GM19463 (cell line): ENCODE data around the gene ROBO1.

Experiments used
- ATAC-seq: cut with Tn5 transposase; IDR thresholded peaks from one replicate; pipeline ENCODE4 v1.9.1; 2021; ENCODE audit warnings: mild to moderate bottlenecking, moderate library complexity; ENCODE audit not compliant: unreplicated experiment

The ROBO1 gene

DNA sequence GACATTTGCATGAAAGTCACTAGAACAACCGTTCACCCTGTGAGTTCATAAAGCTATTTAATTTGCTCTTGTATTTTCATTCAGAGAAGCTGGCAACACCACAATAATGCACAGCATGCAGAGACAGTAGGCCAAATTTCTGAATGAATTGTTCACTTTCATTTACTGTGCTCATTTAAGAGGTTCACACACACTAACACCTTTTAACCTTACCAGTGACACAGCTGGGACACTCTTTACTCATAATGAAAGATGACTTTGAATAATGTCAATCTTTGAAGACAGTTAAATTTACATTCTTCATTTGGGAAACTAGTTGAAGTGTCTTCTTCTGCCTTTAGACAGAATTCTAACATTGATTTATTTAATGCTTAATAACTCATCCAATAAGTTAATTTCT lies 95.7 kb downstream of the ROBO1 start:
- ATAC-seq, result no peak

DNA sequence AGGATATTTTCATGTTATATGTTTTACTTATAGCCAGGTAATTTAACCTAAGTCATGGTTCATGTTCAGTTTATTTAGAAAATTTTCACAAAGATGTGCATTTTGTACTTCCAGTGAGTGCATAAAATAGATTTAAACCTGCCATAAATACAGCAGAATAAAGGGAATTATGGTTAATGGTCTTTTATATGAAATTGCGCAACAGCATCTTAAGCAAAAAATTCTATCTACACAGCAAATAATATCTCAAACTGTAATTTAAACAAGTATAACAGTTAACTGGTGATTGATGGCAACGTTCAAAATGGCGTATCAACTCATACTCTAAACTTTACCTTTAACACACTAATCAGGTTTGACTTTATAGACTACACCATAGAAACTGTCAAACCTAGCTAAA lies 97.6 kb downstream of the ROBO1 start:
- ATAC-seq, result no peak

DNA sequence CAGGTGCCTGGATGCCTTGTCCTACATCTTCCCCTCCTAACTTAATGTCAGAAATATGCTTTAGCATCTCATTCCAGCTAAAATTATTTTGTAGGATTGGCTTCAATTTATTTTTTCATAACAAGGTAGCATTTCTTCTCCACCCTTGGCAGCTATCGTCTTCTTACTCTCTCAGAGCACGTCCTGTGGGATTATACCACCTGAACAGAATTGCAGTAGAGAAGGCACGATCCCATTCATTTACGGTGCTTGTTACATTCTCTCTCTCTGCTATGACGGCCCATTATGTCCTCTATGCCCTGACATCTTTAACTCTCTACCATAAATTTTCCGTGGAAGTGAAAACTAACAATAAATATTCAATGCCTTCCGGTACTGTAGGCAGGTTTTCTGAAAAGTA lies 103.3 kb downstream of the ROBO1 start:
- ATAC-seq, result no peak

DNA sequence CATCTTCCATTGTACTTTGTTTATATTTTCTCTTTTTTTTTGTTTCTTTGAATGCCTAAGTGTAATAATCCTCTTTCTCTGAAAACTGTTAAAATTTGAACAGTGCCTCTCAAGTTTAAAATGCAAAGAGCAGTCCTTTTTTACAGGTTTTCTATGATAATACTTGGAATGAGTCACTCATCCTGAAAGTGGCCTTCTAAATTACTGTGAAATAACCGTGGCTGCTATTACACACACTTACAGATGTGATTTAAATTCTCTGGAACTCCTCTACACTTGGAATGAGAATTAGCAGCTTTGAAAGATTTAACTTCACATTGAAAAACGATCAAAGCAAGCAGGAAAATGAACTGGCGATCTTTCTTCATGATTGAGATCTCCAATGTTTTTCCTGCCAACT lies 105.9 kb downstream of the ROBO1 start:
- no peak for ATAC-seq

DNA sequence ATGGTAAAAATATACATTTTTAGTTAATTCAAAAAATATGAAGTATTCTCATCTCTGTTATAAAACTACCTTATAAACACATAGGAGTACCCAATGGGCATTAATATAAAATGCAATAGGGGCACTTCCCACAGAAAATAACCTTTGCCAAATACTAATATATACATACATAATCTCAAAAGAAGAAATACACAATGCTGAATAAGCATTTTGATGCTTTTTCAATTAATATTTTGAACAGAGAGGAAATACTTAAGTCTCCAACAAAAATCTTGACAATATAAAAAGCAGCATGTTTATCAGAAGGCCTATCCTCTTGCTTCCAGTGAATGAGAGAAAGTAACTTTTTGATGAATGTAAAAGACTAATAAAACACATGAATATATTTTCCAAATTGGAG lies 110.7 kb downstream of the ROBO1 start:
- ATAC-seq, result no peak

DNA sequence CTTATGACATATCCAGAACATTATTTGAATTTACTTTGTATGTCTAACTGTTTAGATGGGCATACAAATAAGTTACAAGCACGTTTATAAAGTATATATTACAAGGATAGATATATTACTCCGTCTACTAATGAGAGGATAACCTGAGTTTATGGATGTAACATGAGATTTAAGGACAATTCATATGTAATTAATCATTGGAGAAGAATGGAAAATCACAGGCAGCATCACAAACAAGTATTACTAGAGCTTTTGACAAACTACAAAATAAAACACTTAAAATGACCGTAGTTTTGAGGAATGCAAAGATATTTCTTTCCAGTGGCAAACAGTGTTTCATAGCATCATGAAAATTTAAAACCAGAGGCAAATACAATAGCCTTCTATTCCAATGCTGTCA lies 113.8 kb downstream of the ROBO1 start:
- ATAC-seq, result no peak

DNA sequence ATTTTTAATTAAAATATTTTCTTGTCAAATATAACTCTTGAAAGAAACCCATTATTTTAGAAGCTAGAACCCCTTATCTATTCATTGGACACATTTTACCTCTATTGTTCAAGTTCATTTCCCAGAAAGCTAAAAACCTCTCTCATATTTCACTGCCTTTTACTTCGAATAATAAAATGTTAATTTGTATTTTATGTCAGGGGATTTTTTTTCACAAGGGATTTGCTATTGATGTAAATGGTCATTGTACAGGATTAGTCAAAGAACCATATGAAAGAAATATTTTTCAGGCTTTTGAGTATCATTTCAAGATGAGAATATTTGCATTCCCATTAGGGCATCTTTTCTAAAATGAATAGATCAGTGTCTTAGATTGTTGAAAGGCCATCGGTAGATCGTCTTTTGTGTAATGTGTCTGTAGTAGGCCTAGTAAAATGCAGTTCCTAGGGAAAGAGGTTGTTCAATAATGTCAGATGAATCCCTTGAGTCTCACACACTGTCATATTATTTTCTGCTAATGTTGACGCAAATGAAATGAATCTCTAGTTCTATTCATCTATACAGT lies 114.5 kb downstream of the ROBO1 start:
- ATAC-seq, result no peak

DNA sequence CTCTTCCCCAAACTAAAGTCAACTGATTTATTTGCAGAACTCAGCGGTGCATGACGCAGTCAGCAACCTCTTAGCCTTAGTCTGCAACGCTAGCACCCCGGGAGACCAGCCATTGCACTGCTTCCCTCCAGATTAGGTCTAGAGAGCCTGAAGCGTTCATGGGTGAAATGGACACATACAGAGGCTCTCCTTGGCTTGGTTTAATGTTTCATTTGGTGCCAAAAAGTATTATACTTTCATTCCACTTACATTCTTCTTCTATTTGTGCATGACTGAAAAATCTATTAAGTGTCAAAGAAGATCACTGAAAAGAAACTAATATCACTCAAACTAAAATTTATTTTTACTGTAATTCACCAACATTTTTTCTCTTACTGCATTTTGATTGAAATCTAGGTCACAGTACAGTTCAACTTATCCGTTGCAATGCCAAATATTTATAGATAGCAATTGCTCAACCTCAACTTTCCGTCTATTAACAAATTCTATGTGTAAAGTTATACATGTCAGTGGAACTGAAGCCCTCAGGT lies 116.2 kb downstream of the ROBO1 start:
- no peak for ATAC-seq

DNA sequence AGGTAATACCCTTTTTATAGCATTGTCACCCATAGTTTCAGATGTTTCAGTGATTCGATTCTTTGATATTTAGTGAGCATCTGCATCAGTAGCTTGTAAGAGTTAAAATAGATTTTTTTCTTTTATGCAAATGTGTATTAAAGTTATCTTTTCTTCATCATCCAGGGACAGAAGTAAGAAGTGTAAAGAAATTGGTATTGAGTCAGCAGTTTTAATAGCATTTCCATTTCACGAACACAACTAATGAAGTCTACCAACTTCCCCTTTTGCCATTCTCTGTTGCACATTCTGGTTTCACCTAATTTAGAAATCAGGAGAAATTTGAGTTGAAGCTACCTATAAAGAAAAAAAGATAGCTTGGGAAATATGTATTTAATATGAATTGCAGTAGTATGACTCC lies 127.9 kb downstream of the ROBO1 start:
- no peak for ATAC-seq

DNA sequence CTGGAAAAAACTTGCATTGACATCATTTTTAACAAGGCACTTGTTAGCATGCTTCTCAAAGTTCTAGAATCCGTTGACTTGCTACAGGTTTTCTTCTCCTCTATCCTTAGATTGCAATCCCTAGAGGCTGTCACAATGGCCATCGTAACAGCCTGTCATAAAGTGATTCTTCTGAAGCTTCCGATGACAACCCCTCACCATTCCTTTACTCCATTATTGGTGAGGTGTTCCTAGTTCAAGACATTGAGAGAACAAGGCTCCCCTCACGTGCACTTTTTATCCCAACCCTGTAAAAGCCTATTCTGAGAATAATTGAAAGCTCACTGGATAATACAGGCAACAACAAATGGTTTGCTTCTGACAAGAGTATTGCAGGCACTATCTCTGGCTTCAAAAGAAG lies 131.4 kb downstream of the ROBO1 start:
- ATAC-seq, result no peak

DNA sequence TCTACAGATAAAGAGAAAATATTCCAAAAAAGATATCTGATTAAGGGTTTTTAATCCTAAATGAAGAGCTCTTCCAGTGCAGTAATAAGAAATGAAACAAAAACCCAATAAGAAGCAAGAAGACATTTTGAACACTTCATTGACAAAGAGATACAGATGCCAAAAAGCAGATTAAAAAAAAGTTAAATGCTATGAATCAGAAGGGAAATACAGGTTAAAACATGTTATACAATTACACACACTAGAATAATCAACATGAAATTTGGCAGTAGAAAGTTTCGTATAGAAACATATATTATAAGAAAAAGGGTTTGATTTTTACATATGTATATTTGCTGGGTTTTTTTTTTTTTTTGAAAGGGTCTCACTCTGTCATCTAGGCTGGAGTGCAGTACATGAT lies 135.0 kb downstream of the ROBO1 start:
- ATAC-seq, result no peak

DNA sequence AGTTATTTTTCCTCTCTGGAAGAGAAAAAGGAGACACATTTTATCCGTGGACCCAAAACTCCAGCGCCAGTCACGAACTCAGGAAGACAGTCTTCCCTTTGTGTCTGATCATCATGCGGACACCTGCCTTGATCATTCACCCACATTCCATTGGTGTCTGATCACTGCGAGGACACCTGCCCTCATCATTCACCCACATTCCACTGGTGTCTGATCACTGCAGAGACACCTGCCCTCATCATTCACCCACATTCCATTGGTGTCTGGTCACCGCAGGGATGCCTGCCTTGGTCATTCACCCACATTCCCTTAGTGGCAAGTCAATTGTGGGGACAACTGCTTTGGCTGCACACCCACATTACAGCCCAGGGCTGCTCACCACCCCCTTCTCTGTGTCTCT lies 148.9 kb downstream of the ROBO1 start:
- no peak for ATAC-seq

DNA sequence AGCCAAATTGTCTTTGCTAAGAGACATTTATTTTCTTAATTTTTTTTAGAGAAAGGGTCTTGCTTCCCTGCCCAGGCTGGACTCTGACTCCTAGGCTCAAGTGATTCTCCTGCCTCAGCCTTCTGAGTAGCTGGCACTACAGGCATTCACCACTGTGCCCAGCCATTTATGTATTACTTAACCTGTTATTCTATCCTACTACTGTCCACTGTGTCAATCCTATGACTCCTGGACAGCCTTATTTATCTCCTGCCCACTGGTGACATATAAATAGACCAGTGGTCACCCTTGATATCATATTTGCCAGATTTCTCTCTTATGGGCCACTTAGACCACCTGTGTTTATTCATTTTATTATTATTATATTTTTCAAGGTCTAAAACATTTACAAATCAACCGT lies 161.4 kb downstream of the ROBO1 start:
- no peak for ATAC-seq

DNA sequence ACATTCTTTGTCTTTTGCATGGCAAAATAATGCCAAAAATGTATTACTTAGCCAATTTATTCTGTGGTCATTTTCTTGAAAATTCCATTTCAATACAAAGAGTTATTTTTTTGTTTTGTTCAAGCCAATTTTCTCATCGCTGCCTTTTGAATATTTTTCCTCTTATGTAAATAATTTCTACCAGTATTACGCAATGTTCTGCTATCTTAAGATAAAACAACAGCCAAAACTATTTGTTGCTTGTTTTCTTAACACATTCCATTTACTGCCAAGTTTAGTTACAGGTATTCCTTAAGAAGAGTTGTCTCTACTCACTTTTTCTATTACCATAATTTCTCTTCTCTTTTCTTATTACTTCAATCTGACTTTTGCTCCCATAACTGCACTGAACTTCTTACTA lies 163.1 kb downstream of the ROBO1 start:
- no peak for ATAC-seq

DNA sequence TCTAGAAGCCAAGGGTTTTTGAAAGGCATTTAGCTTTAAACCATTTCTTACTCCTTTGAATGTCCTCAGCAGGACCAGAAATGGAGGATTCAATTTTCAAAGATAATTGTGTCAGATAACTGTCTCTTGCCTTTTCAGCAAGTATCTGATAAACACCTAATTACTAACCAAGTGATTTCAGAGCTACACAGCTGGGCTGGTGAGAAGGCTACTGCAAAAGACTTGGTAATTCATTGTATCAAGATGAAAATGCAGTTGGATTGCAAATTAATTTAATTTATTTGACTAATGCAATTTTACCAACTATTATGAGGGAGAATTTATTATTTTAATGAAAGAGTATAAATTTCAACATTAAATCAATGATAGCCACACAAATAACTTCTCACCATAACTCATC lies 165.4 kb downstream of the ROBO1 start:
- no peak for ATAC-seq

DNA sequence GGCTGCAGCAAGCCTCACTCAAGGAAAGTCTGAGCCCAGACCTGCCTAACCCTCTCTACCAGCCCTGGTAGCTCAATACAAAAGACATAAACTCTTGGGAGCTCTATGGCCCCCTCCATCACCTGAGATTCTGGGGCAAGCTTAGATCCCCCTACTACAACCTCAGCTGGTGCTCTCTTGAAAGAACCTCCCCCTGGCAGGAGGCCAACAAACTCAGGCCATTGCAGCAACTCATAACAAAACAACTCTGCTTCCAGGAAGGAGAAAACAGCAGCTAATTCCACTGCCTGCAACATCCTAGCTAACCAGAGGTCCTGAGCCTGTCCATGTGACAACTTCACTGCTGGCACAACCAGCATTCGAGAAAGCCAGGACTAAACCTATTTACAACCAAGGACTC lies 169.2 kb downstream of the ROBO1 start:
- ATAC-seq, result no peak

DNA sequence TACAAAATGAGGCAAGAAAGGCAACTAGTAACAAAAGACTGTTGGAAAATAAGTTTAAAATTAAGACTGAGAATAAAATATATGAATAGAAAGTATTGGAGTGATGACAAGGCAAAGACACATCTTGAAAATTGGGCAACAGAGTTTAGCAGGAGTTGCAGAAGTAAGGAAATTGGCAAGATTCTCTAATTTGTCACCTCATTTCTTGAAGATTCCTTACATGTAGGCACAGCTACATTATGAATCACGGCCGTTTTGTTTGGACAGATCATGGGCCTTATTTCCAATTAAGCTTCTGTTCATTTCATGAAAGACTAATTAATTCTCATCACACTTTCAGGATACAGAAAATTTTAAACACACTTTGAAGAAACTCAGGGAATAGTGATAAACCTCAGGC lies 170.1 kb downstream of the ROBO1 start:
- no peak for ATAC-seq

DNA sequence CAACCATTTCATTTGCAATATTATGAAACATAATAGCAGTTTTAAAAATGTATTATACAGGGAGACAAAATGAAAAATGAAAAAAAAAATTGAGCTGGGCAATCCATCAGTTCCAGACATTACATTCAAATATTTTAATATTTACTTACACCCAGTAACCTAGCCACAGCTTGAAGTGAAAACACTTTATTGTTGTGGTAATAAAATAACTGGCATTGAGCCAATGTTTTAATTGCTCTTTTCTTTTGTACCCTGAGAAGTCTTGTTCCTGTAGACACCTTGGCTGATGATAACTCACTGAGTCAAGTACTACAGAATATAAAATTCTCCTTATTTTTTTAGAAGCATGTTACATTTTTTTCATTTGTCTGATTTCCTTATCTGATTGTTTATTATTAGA lies 180.6 kb downstream of the ROBO1 start:
- ATAC-seq, result no peak

DNA sequence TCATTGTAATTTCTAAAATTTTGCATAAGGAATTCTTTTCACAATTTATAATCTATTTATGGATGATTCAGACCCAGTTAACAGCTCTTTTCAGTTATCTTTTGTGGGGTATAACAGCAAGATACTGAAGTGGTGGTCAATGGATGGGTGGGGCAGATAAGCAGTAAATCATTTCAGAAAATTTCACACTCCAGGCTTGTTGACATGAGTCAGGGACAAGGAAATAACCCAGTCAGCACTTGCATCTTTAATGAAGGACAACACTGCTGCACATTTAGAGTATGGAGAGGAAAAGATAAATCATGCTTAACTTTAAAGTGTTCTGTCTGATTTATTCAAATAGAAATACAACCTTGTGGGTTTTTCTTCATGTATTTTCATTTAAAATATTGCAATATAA lies 181.6 kb downstream of the ROBO1 start:
- ATAC-seq, result no peak

DNA sequence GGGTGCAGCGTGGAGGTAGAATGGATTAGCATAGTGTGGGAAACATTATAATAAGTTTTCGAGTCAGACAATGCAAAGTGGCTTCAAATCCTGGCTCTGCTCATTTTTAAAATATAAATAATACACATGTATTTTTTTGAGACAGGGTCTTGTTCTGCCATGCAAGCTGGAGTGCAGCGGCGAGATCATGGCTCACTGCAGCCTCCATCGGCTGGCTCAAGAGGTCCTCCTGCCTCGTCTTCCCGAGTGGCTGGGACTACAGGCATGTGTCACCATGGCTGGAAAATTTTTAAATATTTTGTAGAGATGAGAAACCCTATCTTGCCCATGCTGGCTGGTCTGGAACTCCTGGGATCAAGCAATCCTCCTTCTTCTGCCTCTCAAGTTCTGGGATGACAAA lies 194.9 kb downstream of the ROBO1 start:
- no peak for ATAC-seq

DNA sequence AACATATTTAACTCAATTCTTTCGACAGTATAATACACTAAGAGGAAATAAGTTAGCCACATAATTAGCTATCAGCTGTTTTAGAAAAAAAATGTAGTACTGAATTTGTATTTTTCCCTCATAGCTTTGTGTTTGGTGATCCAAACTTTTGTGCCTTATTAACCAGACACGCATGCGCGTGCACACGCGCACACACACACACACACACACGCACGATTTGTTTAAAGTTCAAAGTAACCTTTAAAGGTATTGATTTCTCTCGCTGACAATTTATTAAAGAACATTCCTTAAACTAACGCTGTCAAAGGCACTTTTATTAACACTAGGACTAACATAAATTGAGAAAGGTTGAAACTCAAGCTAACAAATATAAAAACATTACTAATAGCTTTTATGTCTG lies 198.9 kb downstream of the ROBO1 start:
- ATAC-seq, result no peak

DNA sequence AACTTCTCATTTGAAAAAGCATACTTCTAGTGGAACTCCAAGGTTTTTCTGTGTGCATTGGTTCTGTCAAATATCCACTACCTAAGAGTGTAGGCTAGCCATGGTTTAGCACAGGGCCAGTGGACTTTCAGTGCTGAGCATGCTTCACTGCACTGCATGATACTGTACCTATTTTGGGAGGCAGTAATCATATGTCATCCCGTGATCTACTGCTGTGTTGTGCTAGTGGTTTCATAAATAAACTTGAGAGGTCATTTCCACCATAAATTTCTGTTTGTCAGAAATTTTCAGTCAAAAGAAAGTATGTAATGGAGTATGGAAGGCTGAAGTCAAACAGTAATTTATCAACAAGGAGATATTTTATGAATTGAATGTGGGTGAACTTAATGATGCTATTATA lies 203.6 kb downstream of the ROBO1 start:
- ATAC-seq, result no peak

DNA sequence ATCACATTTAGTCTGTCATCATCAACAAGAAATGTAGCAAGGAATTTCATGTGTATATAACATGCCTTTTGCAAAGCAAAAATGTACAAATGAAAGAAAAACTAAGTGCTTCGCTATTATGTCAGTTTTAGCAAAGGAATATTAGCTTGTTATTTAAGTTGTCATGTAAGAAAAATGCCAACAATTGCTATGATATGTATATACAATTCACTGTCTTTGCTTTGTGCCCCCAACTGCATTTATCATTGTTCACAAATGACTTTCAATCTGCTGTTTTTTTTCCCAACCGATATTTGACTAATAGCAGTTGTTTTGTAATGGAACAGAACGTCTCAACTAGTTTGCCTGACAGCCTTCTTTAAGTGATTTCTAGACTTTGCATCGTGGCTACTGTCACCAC lies 207.1 kb downstream of the ROBO1 start:
- ATAC-seq, result no peak

DNA sequence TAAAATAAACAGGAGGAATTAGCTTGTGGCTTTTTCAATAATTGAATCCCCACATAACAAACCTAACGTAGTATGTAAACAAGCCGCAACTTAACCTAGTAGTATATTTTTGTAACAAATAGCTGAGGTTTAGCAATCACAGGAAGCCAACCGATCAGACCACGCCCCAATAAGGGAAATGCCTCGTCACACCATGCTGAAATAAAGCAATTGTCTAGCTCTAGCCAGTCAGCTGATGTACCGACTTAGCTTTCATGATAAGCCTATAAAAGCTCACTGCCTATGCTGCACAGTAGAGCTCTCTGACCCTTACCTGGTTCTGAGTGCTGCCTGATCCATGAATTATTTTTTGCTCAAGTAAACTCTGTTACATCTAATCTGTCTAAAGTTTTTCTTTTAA lies 208.9 kb downstream of the ROBO1 start:
- ATAC-seq, result no peak
